Lower lobe of right lung (tissue), 2 donors: ENCODE data around the gene POC1B. TPM values are rescaled to one million over a fixed set of nuclear protein-coding genes. Genes with fewer than 3 reads are reported as not detected.

Experiments used
- ATAC-seq, 2 donors: fragments of 200-7000 bp; cut with Tn5 transposase; one replicate each; pipeline ENCODE4 v1.9.1; 2020 to 2022; ENCODE audit warnings: mild to moderate bottlenecking in 2 of 2, moderate library complexity in 2 of 2
- DNase-seq: peaks from one replicate; pipeline ENCODE4 v3.0.0-alpha.2; 2020
- H3K27ac ChIP-seq: fragments of 200-600 bp; one replicate; pipeline ENCODE4 v1.8.0; 2022
- H3K27me3 ChIP-seq: fragments of 200-600 bp; one replicate; pipeline ENCODE4 v1.8.0; 2022; ENCODE audit warnings: low read depth
- H3K36me3 ChIP-seq: fragments of 200-600 bp; one replicate; pipeline ENCODE4 v1.8.0; 2022; ENCODE audit warnings: mild to moderate bottlenecking
- H3K4me1 ChIP-seq: fragments of 200-600 bp; one replicate; pipeline ENCODE4 v1.8.0; 2022
- H3K4me3 ChIP-seq: fragments of 200-600 bp; one replicate; pipeline ENCODE4 v1.8.0; 2022; ENCODE audit warnings: mild to moderate bottlenecking
- H3K9me3 ChIP-seq: fragments of 200-600 bp; one replicate; pipeline ENCODE4 v1.8.0; 2022
- intact Hi-C: fragments of 100-400 bp; cut with DNase I; formaldehyde crosslinking; loops from one replicate; pipeline ENCODE4 v1.11.0; 2022
- total RNA-seq: library from RNA; stranded (reverse); fragmentation: NEBNext Ultra II Directional; extraction: Animal tissue kit (Norgen Biotek cat#: 25700); gene quantifications from one replicate; pipeline ENCODE4 v1.2.1, GENCODE V29; 2021
- TF ChIP-seq, protein P1 (sequence below): fragments of 200-600 bp; IDR thresholded peaks from one replicate; pipeline ENCODE4 v1.8.0; 2022; ENCODE audit warnings: antibody characterized with exemption, mild to moderate bottlenecking
- donor health status: DM: no; HTN: yes; CAD: no; lungs with severe emphysema.

POC1B gene
- total RNA-seq, 1 donor from 2014 or later, result 15.5 TPM

DNA sequence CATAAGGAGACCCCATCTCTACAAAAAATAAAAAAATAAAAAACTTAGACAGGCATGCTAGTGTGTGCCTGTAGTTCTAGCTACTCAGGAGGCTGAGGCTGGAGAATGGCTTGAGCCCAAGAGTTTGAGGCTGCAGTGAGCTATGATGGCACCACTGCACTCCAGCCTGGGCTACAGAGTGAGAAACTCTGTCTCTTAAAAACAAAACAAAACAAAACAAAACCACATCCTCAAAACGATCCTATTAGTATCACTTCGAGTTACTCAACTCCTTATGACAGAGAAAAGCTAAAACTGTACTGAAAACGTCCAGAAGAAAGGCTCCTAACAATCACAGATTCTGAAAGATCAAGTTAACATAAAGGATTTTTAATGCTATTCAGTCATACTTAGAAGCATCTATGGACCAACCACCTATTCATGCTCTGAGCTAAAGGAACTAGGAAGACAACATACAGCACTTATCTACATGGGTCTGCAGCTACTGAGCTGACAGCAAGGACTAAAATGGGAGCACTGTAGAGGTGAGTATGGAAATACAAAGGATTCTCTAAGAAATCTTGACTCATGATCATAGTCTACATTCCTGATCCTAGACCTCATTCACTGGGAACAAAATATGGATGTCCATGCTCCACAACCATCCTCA, 98.2 kb downstream of the POC1B start:
- Histone ChIP-seq H3K9me3 (no peaks in the 10 kb centered on the region), H3K27me3 (no peaks in the 10 kb centered on the region), H3K27ac (peak overlapping the region; percentile 27), H3K36me3 (no peaks in the 10 kb centered on the region), H3K4me3 (no peak overlapping the region), H3K4me1 (peaks cover 5% of the 10 kb centered on the region)
- TF ChIP-seq, protein P1, sequence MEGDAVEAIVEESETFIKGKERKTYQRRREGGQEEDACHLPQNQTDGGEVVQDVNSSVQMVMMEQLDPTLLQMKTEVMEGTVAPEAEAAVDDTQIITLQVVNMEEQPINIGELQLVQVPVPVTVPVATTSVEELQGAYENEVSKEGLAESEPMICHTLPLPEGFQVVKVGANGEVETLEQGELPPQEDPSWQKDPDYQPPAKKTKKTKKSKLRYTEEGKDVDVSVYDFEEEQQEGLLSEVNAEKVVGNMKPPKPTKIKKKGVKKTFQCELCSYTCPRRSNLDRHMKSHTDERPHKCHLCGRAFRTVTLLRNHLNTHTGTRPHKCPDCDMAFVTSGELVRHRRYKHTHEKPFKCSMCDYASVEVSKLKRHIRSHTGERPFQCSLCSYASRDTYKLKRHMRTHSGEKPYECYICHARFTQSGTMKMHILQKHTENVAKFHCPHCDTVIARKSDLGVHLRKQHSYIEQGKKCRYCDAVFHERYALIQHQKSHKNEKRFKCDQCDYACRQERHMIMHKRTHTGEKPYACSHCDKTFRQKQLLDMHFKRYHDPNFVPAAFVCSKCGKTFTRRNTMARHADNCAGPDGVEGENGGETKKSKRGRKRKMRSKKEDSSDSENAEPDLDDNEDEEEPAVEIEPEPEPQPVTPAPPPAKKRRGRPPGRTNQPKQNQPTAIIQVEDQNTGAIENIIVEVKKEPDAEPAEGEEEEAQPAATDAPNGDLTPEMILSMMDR, result no peak
- ATAC-seq, result peak; percentile 64 to 66
- intact Hi-C loops, result no loop called here
- DNase-seq, result no peak

DNA sequence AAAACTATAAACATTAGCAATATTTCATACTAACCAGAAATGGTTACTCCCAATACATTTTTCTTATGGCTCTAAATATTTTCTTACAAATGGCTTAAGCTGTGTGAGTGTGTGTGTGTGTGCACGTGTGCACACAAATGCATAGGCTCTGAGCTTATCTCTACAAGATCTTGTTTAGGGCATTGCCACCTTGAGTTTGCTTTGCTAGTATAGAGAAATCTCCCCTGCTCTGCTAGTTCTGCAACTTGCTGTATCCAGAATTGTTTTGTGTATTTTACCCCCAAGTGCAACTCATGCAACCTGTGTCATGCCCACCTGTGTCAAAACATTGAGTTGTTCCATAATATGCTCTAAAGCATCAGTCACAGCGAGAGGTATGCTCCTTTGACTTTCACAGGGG, 101.0 kb downstream of the POC1B start:
- TF ChIP-seq, protein P1, result no peak
- intact Hi-C loops, result no loop called here

DNA sequence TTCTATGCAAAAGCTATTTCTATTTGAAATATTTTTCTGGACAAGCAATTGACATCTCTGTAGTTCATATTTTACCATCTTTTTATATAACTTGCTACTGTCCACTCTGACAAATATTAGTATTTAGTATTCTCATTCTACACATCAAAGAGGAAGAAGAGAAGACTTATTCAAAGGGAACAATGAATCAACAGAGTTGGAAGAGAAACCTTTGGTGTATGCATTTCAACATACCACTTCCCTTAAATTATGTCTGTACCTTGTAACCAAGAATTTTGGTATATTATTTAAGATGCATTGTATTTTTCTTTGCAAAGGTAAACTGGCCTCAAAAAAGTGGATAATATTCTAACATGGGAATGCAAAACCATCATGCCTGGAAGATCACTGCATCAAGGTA, 101.5 kb downstream of the POC1B start:
- intact Hi-C loops, result no loop called here
- ATAC-seq (no peak), DNase-seq (no peak)
- no peaks in the 10 kb centered on the region for H3K27me3 ChIP-seq
- no peak overlapping the region for H3K27ac ChIP-seq
- no peaks in the 10 kb centered on the region for H3K36me3 ChIP-seq
- TF ChIP-seq, protein P1, result no peak
- H3K4me3 ChIP-seq, result no peak overlapping the region
- H3K9me3 ChIP-seq, result no peaks in the 10 kb centered on the region
- H3K4me1 ChIP-seq, result peaks cover 5% of the 10 kb centered on the region

More for the DNA sequence above, 101.0 kb downstream of the POC1B start:
- no peaks in the 10 kb centered on the region for H3K36me3 ChIP-seq
- no peak overlapping the region for H3K27ac ChIP-seq
- ATAC-seq (no peak), DNase-seq (no peak)
- H3K9me3 ChIP-seq, result no peaks in the 10 kb centered on the region
- no peaks in the 10 kb centered on the region for H3K27me3 ChIP-seq
- peaks cover 5% of the 10 kb centered on the region for H3K4me1 ChIP-seq
- H3K4me3 ChIP-seq, result no peak overlapping the region

DNA sequence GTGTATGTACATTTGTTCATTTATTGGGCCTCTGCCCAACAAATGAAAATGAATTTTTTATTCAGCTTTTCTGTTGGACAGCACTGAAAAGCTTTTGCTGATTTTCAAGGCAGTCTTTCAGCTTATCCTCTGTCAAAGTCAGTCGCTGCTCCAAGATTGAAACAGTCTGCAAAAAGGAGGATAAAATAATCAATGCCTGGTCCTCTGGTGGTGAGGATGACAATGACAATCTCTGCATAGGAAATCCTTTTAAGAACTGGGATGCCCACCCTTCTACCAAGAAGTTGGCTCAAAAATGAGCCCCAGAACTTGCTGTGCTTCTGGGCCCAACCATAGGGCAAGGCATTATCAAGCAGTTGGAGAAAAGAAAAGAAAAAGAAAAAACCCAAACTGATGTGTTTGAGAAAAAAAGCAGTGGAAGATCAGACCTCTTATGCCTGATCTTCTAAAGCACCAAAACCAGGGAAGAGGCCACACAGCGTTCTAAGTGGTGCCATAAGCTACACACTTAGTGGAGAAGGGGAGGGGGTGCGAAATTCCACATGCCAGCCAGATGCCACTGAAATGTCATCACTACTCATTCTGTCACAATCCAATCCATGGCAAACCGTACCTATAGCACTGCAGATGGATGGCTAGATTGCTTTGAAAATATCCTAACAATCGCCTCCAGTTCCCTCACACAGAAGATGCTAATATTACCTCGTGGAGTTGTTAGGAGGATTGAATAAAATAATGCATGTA, 104.6 kb downstream of the POC1B start:
- Histone ChIP-seq H3K4me3 (no peak overlapping the region), H3K36me3 (no peaks in the 10 kb centered on the region), H3K4me1 (no peaks in the 10 kb centered on the region), H3K27ac (no peak overlapping the region), H3K27me3 (no peaks in the 10 kb centered on the region), H3K9me3 (no peaks in the 10 kb centered on the region)
- intact Hi-C loops, result no loop called here
- ATAC-seq (no peak), DNase-seq (no peak)
- TF ChIP-seq, protein P1, result no peak

DNA sequence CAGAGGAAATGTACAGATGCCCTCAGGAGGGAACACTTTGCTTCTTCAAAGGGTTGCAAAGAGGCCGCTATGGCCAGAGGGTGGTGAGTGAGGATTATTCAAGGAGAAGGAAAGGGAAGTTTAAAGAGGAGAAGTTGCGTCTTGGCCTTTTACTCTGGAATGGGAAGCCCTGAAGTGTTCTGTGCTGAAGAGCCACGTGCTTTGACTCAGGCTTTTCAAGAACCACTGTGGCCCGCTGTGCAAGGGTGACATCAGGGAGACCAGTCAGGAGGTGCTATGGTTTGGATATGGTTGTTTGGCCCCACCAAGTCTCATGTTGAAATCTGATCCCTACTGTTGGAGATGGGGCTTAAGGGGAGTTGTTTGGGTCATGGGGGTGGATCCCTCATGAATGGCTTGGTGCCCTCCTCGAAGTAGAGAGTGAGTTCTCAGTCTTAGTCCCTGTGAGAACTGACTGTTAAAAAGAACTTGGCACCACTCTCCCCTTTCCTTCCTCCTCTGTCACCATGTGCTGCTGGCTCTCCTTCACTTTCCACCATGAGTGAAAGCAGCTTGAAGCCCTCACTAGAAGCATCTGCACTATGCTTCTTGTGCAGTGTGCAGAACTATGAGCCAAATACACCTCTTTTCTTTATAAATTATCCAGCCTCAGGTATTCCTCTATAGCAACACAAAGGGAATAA, 107.5 kb downstream of the POC1B start:
- no peaks in the 10 kb centered on the region for H3K4me1 ChIP-seq
- H3K27ac ChIP-seq, result no peak overlapping the region
- no peaks in the 10 kb centered on the region for H3K36me3 ChIP-seq
- no peaks in the 10 kb centered on the region for H3K9me3 ChIP-seq
- ATAC-seq (peak; percentile 57 to 74), DNase-seq (peak; percentile 57)
- H3K4me3 ChIP-seq, result no peak overlapping the region
- no peaks in the 10 kb centered on the region for H3K27me3 ChIP-seq
- TF ChIP-seq, protein P1, result no peak
- intact Hi-C loops, result no loop called here
